OCI-LY1 (cell line): ENCODE results near the gene LLCFC1.

Experiments
- H2AFZ ChIP-seq: fragments of 200-600 bp; sonication (generic), shearing (Covaris generic); 2 replicates; pipeline ENCODE4 v1.6.0; 2014; ENCODE audit warnings: antibody characterized with exemption, mild to moderate bottlenecking, low read length
- H3F3A ChIP-seq: fragments of 200-600 bp; sonication (generic), shearing (Covaris generic); 2 replicates; pipeline ENCODE4 v1.6.0; 2014; ENCODE audit warnings: mild to moderate bottlenecking, antibody characterized with exemption, low read length, moderate library complexity; ENCODE audit not compliant: insufficient read depth
- H3K27ac ChIP-seq: fragments of 200-600 bp; sonication (generic); 2 replicates; pipeline ENCODE4 v1.5.1; 2014; ENCODE audit warnings: low read length, mixed run types, mild to moderate bottlenecking, low read depth; ENCODE audit not compliant: poor library complexity, severe bottlenecking
- H3K27me3 ChIP-seq: fragments of 200-600 bp; sonication (generic); 2 replicates; pipeline ENCODE4 v1.6.0; 2014; ENCODE audit warnings: antibody characterized with exemption, mild to moderate bottlenecking, low read length, moderate library complexity; ENCODE audit not compliant: insufficient read depth
- H3K36me3 ChIP-seq: fragments of 200-600 bp; sonication (generic); 2 replicates; pipeline ENCODE4 v1.6.1; 2014; ENCODE audit warnings: mild to moderate bottlenecking, antibody characterized with exemption, low read length, moderate library complexity, mixed read lengths; ENCODE audit not compliant: insufficient read depth
- H3K4me1 ChIP-seq: fragments of 200-600 bp; sonication (generic); 2 replicates; pipeline ENCODE4 v1.5.1; 2014; ENCODE audit warnings: mild to moderate bottlenecking, low read length, moderate library complexity; ENCODE audit not compliant: insufficient read depth, severe bottlenecking
- H3K4me2 ChIP-seq: fragments of 200-600 bp; sonication (generic), shearing (Covaris generic); 2 replicates; pipeline ENCODE4 v1.6.1; 2014; ENCODE audit warnings: low read length
- H3K4me3 ChIP-seq: fragments of 200-600 bp; sonication (generic); 2 replicates; pipeline ENCODE4 v1.5.1; 2014; ENCODE audit warnings: low read length, low read depth, mild to moderate bottlenecking, mixed read lengths; ENCODE audit not compliant: poor library complexity, severe bottlenecking
- H3K79me2 ChIP-seq: fragments of 200-600 bp; shearing (Covaris generic); 2 replicates; pipeline ENCODE4 v1.6.1; 2016; ENCODE audit warnings: mixed run types, low read length, mixed read lengths; ENCODE audit not compliant: insufficient read depth
- H3K9ac ChIP-seq: fragments of 200-600 bp; sonication (generic), shearing (Covaris generic); 2 replicates; pipeline ENCODE4 v1.6.1; 2014; ENCODE audit warnings: mild to moderate bottlenecking, low read length, mixed read lengths
- H3K9me2 ChIP-seq: fragments of 200-600 bp; sonication (generic), shearing (Covaris generic); 2 replicates; pipeline ENCODE4 v1.6.1; 2014; ENCODE audit warnings: low read depth, mild to moderate bottlenecking, low read length, mixed read lengths
- H3K9me3 ChIP-seq: fragments of 200-600 bp; shearing (Covaris generic); 2 replicates; pipeline ENCODE4 v1.6.1; 2014; ENCODE audit warnings: low read length, mixed read lengths
- H4K20me1 ChIP-seq: fragments of 200-600 bp; sonication (generic), shearing (Covaris generic); 2 replicates; pipeline ENCODE4 v1.6.0; 2016; ENCODE audit warnings: mild to moderate bottlenecking, low read length; ENCODE audit not compliant: insufficient read depth
- CTCF ChIP-seq: fragments of 200-600 bp; sonication (generic), shearing (Covaris generic); IDR thresholded peaks from 2 replicates; pipeline ENCODE4 v1.5.1; 2017; ENCODE audit warnings: mild to moderate bottlenecking, antibody characterized with exemption, low read length, moderate library complexity, mixed read lengths
- EZH2 ChIP-seq: fragments of 200-600 bp; sonication (generic), shearing (Covaris generic); IDR thresholded peaks from 2 replicates; pipeline ENCODE4 v1.8.0; 2017; ENCODE audit warnings: borderline replicate concordance, mixed run types, mild to moderate bottlenecking, antibody characterized with exemption, low read length, moderate library complexity, mixed read lengths

Gene LLCFC1

GRCh38 chr7:142927085-142927745, 12.1 kb upstream of the LLCFC1 start:
- no peak overlapping the region for H3K9ac ChIP-seq
- H3K4me1 ChIP-seq, result no peaks in the 10 kb centered on the region
- TF ChIP-seq CTCF (no peak), EZH2 (no peak)
- no peak overlapping the region for H3K4me2 ChIP-seq
- H3K27me3 ChIP-seq, result 0 out of 2 replicates have a peak, but pooled peaks cover 4% of the 10 kb centered on the region
- H3K36me3 ChIP-seq, result no peaks in the 10 kb centered on the region
- H3K9me3 ChIP-seq, result no peaks in the 10 kb centered on the region
- H3K4me3 ChIP-seq, result no peak overlapping the region
- H3K79me2 ChIP-seq, result no peaks in the 10 kb centered on the region
- no peaks in the 10 kb centered on the region for H3K9me2 ChIP-seq
- H4K20me1 ChIP-seq, result no peaks in the 10 kb centered on the region
- no peaks in the 10 kb centered on the region for H3F3A ChIP-seq
- H2AFZ ChIP-seq, result no peak overlapping the region
- no peak overlapping the region for H3K27ac ChIP-seq

- no peak for TF ChIP-seq CTCF
- no peak for TF ChIP-seq EZH2
- H3K36me3 ChIP-seq, result no peaks in the 10 kb centered on the region
- no peak overlapping the region for H3K27ac ChIP-seq
- 0 out of 2 replicates have a peak, but pooled peaks cover 4% of the 10 kb centered on the region for H3K27me3 ChIP-seq
- no peaks in the 10 kb centered on the region for H3K9me2 ChIP-seq
- no peak overlapping the region for H3K4me3 ChIP-seq
- H3K4me1 ChIP-seq, result no peaks in the 10 kb centered on the region
- H4K20me1 ChIP-seq, result no peaks in the 10 kb centered on the region
- no peaks in the 10 kb centered on the region for H3K9me3 ChIP-seq
- H3F3A ChIP-seq, result no peaks in the 10 kb centered on the region
- H3K79me2 ChIP-seq, result no peaks in the 10 kb centered on the region
- H3K9ac ChIP-seq, result no peak overlapping the region
- H3K4me2 ChIP-seq, result no peak overlapping the region
- H2AFZ ChIP-seq, result no peak overlapping the region
Observed at GRCh38 chr7:142927949-142928348, 11.3 kb upstream of the LLCFC1 start.

GRCh38 chr7:142930126-142930730, 9.1 kb upstream of the LLCFC1 start:
- 0 out of 2 replicates have a peak, but pooled peaks cover 4% of the 10 kb centered on the region for H3K27me3 ChIP-seq
- no peaks in the 10 kb centered on the region for H4K20me1 ChIP-seq
- no peak overlapping the region for H3K9ac ChIP-seq
- H3K79me2 ChIP-seq, result no peaks in the 10 kb centered on the region
- H2AFZ ChIP-seq, result no peak overlapping the region
- no peaks in the 10 kb centered on the region for H3F3A ChIP-seq
- H3K9me3 ChIP-seq, result no peaks in the 10 kb centered on the region
- H3K36me3 ChIP-seq, result no peaks in the 10 kb centered on the region
- TF ChIP-seq EZH2 (no peak), CTCF (no peak)
- no peak overlapping the region for H3K27ac ChIP-seq
- no peaks in the 10 kb centered on the region for H3K9me2 ChIP-seq
- no peak overlapping the region for H3K4me2 ChIP-seq
- H3K4me1 ChIP-seq, result no peaks in the 10 kb centered on the region
- H3K4me3 ChIP-seq, result no peak overlapping the region
